Prostate gland (tissue), 2 donors: ENCODE results near the gene PAQR7.

ENCODE experiments used
- CTCF ChIP-seq, 4 experiments: fragments of 200-600 bp in 2 of 4; fragments of 450-650 bp in 2 of 4; sonication (generic) in 2 of 4; IDR thresholded peaks; 1 replicate in 3 of 4; 2 replicates in 1 of 4; pipeline ENCODE4 v1.5.1; 2016 to 2019; ENCODE audit warnings: antibody characterized with exemption in 4 of 4, mild to moderate bottlenecking in 2 of 4, moderate library complexity in 2 of 4
- POLR2A ChIP-seq: fragments of 450-650 bp; IDR thresholded peaks from one replicate; pipeline ENCODE4 v1.6.1; 2016; ENCODE audit warnings: antibody characterized with exemption, mild to moderate bottlenecking

GRCh38 chr1:25893116-25893515 lies 17.6 kb upstream of the PAQR7 start:
- no peak for TF ChIP-seq POLR2A
- no peak for TF ChIP-seq CTCF (IDR thresholded peaks at IDR 0.05)
